Mesendoderm (in vitro differentiated cells): ENCODE measurements around the gene USP17L13. TPM values are rescaled to one million over a fixed set of nuclear protein-coding genes. Genes with fewer than 3 reads are reported as not detected.
"Not testable (repeated sequence)": the region's sequence is repeated elsewhere in the genome, so short reads cannot be mapped to it uniquely, and the experiment has no call there.

ENCODE experiments used
- DNase-seq: peaks from one replicate; pipeline ENCODE4 v3.0.0; 2013
- H2AK5ac ChIP-seq: 2 replicates; pipeline ENCODE4 v1.6.1; 2013; ENCODE audit warnings: low read length, inconsistent platforms
- H2BK120ac ChIP-seq: 2 replicates; pipeline ENCODE4 v1.6.1; 2013; ENCODE audit warnings: low read depth, mild to moderate bottlenecking, low read length, moderate library complexity, mixed read lengths
- H2BK15ac ChIP-seq: replicated peaks from 2 replicates; pipeline ENCODE4 v1.6.1; 2013; ENCODE audit warnings: low read depth, mild to moderate bottlenecking, moderate library complexity
- H2BK5ac ChIP-seq: 2 replicates; pipeline ENCODE4 v1.6.1; 2013; ENCODE audit warnings: low read length, inconsistent platforms
- H3K18ac ChIP-seq: 2 replicates; pipeline ENCODE4 v1.6.1; 2013; ENCODE audit warnings: mild to moderate bottlenecking, low read length, mixed read lengths
- H3K23ac ChIP-seq: one replicate; pipeline ENCODE4 v1.6.1; 2013; ENCODE audit warnings: low read length
- H3K27ac ChIP-seq: 2 replicates; pipeline ENCODE4 v1.5.1; 2013; ENCODE audit warnings: low read depth, mild to moderate bottlenecking, inconsistent platforms, low read length, moderate library complexity
- H3K27me3 ChIP-seq: 2 replicates; pipeline ENCODE4 v1.6.1; 2013; ENCODE audit warnings: low read length, control low read depth, mild to moderate bottlenecking, inconsistent platforms; ENCODE audit not compliant: insufficient read depth, poor library complexity
- H3K36me3 ChIP-seq: 2 replicates; pipeline ENCODE4 v1.6.1; 2013; ENCODE audit warnings: low read length, inconsistent platforms; ENCODE audit not compliant: control insufficient read depth, insufficient read depth
- H3K4ac ChIP-seq: one replicate; pipeline ENCODE4 v1.6.1; 2013; ENCODE audit warnings: low read depth, mild to moderate bottlenecking, low read length, moderate library complexity
- H3K4me1 ChIP-seq: 2 replicates; pipeline ENCODE4 v1.6.1; 2013; ENCODE audit warnings: low read depth, low read length, inconsistent platforms; ENCODE audit not compliant: control insufficient read depth
- H3K4me2 ChIP-seq: 2 replicates; pipeline ENCODE4 v1.6.1; 2013; ENCODE audit warnings: low read length
- H3K4me3 ChIP-seq: 2 replicates; pipeline ENCODE4 v1.5.1; 2013; ENCODE audit warnings: mild to moderate bottlenecking, low read length
- H3K56ac ChIP-seq: one replicate; pipeline ENCODE4 v1.6.1; 2013; ENCODE audit warnings: low read length
- H3K79me1 ChIP-seq: 2 replicates; pipeline ENCODE4 v1.6.1; 2013; ENCODE audit warnings: low read length, inconsistent platforms
- H3K79me2 ChIP-seq: 2 replicates; pipeline ENCODE4 v1.6.1; 2013; ENCODE audit warnings: mild to moderate bottlenecking, low read length; ENCODE audit not compliant: control insufficient read depth, insufficient read depth
- H3K9ac ChIP-seq: 2 replicates; pipeline ENCODE4 v1.6.1; 2013; ENCODE audit warnings: low read length, inconsistent platforms
- H4K5ac ChIP-seq: one replicate; pipeline ENCODE4 v1.6.1; 2013; ENCODE audit warnings: low read length
- H4K8ac ChIP-seq: one replicate; pipeline ENCODE4 v1.6.1; 2013; ENCODE audit warnings: low read depth, mild to moderate bottlenecking, control low read depth, low read length, moderate library complexity
- WGBS: extraction: QIAGEN DNeasy Blood & Tissue Kit; methylation state at CpG from one replicate; pipeline ENCODE4 v1.1.7; 2013; ENCODE audit warnings: low lambda C conversion rate, missing lambda C conversion rate; ENCODE audit not compliant: insufficient coverage; ENCODE audit errors: extremely low coverage; 5-methylcytosine and 5-hydroxymethylcytosine counted together
- polyA plus RNA-seq, 2 experiments: library from polyadenylated mRNA; stranded (reverse); fragments of 200-250 nt; gene quantifications; one replicate each; pipeline ENCODE4 v1.2.3, GENCODE V29; 2013

USP17L13 gene, protein sequence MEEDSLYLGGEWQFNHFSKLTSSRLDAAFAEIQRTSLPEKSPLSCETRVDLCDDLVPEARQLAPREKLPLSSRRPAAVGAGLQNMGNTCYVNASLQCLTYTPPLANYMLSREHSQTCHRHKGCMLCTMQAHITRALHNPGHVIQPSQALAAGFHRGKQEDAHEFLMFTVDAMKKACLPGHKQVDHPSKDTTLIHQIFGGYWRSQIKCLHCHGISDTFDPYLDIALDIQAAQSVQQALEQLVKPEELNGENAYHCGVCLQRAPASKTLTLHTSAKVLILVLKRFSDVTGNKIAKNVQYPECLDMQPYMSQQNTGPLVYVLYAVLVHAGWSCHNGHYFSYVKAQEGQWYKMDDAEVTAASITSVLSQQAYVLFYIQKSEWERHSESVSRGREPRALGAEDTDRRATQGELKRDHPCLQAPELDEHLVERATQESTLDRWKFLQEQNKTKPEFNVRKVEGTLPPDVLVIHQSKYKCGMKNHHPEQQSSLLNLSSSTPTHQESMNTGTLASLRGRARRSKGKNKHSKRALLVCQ
- polyA plus RNA-seq (2013, experiment 1 of 2): not detected
- polyA plus RNA-seq (2013, experiment 2 of 2): not detected

DNA sequence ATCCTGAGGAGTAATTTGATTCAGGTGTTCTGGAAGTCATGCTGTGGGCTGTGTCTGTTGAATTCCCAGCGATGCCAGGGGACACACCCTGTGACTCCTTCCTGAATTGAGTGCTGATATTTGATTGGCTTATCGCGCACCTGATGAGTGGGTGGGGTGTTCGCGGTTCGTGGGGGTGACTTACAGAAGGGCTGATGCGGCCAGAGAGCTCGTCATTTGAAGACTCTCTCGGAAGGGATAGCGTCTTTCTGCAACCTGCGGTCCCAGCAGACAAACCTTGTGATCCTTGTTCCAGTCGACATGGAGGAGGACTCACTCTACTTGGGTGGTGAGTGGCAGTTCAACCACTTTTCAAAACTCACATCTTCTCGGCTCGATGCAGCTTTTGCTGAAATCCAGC, at the start of gene USP17L13:
USP17L13 (plus strand) TSS at position 301 of the 400 bp plus-strand sequence; CDS start at position 301, 0 bp downstream.
- not testable (repeated sequence) for H2BK120ac ChIP-seq, H2BK15ac ChIP-seq, H4K5ac ChIP-seq, H3K4me1 ChIP-seq, H3K36me3 ChIP-seq, H3K18ac ChIP-seq, H3K27me3 ChIP-seq, H3K56ac ChIP-seq, H3K4ac ChIP-seq, H3K4me3 ChIP-seq, H3K9ac ChIP-seq, H3K4me2 ChIP-seq, H2AK5ac ChIP-seq, H3K27ac ChIP-seq, H3K79me1 ChIP-seq, H3K79me2 ChIP-seq, H3K23ac ChIP-seq, DNase-seq, H2BK5ac ChIP-seq, H4K8ac ChIP-seq
- no CpG with 5 or more reads among the region's 14 CpGs for WGBS

DNA sequence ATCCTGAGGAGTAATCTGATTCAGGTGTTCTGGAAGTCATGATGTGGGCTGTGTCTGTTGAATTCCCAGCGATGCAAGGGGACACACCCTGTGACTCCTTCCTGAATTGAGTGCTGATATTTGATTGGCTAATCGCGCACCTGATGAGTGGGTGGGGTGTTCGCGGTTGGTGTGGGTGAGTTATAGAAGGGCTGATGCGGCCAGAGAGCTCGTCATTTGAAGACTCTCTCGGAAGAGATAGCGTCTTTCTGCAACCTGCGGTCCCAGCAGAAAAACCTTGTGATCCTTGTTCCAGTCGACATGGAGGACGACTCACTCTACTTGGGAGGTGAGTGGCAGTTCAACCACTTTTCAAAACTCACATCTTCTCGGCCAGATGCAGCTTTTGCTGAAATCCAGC, 14.3 kb upstream of the USP17L13 start, which contains the start of gene USP17L10:
USP17L10 (plus strand) TSS at position 301 of the 400 bp plus-strand sequence; CDS start at position 301, 0 bp downstream.
- not testable (repeated sequence) for H3K79me1 ChIP-seq, H3K27me3 ChIP-seq, H2BK15ac ChIP-seq, H3K4me2 ChIP-seq, H3K79me2 ChIP-seq, H3K56ac ChIP-seq, H3K4me1 ChIP-seq, H4K8ac ChIP-seq, DNase-seq, H4K5ac ChIP-seq, H2BK5ac ChIP-seq, H3K9ac ChIP-seq, H3K23ac ChIP-seq, H2BK120ac ChIP-seq, H3K4me3 ChIP-seq, H3K4ac ChIP-seq, H2AK5ac ChIP-seq, H3K27ac ChIP-seq, H3K18ac ChIP-seq, H3K36me3 ChIP-seq
- no CpG with 5 or more reads among the region's 13 CpGs for WGBS

DNA sequence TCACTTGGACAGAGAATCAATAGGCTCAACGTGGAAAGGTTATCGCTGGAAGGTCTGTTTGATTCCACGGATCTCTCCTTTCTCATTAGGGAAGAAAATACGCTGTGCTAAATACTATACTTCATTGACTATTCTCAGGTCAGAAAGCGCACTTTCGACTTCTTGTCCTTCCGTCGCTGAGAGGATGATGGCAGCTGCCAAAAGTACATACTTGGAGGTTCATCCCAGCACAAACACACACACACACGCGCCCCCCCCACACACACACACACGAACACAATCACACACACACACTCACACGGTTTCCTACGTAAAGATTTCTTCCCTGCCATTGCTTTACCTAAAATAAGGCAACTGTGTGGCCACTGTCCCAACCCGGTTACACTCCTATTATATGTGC, 10.0 kb upstream of the USP17L13 start:
- WGBS: no CpG with 5 or more reads among the region's 14 CpGs

DNA sequence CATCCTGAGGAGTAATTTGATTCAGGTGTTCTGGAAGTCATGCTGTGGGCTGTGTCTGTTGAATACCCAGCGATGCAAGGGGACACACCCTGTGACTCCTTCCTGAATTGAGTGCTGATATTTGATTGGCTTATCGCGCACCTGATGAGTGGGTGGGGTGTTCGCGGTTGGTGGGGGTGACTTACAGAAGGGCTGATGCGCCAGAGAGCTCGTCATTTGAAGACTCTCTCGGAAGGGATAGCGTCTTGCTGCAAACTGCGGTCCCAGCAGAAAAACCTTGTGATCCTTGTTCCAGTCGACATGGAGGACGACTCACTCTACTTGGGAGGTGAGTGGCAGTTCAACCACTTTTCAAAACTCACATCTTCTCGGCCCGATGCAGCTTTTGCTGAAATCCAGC, 9.6 kb upstream of the USP17L13 start, which contains the start of gene USP17L11:
USP17L11 (plus strand) TSS at position 301 of the 400 bp plus-strand sequence; CDS start at position 301, 0 bp downstream.
- not testable (repeated sequence) for H3K9ac ChIP-seq, H3K18ac ChIP-seq, H3K79me2 ChIP-seq, H2BK15ac ChIP-seq, H3K56ac ChIP-seq, H3K4me1 ChIP-seq, H2BK120ac ChIP-seq, H3K4ac ChIP-seq, H3K27me3 ChIP-seq, H2BK5ac ChIP-seq, H3K4me2 ChIP-seq, H3K4me3 ChIP-seq, H4K5ac ChIP-seq, H3K36me3 ChIP-seq, H3K23ac ChIP-seq, H4K8ac ChIP-seq, DNase-seq, H2AK5ac ChIP-seq, H3K27ac ChIP-seq, H3K79me1 ChIP-seq
- WGBS: no CpG with 5 or more reads among the region's 14 CpGs

More for the DNA sequence above, 10.0 kb upstream of the USP17L13 start:
- not testable (repeated sequence) for H3K27ac ChIP-seq, H3K4me3 ChIP-seq, H3K4ac ChIP-seq, H3K79me2 ChIP-seq, H2AK5ac ChIP-seq, H2BK5ac ChIP-seq, H3K27me3 ChIP-seq, H3K4me2 ChIP-seq, H3K79me1 ChIP-seq, H2BK15ac ChIP-seq, H2BK120ac ChIP-seq, H4K8ac ChIP-seq, H3K4me1 ChIP-seq, H3K18ac ChIP-seq, H3K56ac ChIP-seq, H3K23ac ChIP-seq, DNase-seq, H3K9ac ChIP-seq, H3K36me3 ChIP-seq, H4K5ac ChIP-seq

DNA sequence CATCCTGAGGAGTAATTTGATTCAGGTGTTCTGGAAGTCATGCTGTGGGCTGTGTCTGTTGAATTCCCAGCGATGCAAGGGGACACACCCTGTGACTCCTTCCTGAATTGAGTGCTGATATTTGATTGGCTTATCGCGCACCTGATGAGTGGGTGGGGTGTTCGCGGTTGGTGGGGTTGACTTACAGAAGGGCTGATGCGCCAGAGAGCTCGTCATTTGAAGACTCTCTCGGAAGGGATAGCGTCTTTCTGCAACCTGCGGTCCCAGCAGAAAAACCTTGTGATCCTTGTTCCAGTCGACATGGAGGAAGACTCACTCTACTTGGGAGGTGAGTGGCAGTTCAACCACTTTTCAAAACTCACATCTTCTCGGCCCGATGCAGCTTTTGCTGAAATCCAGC, 4.8 kb upstream of the USP17L13 start, which contains the start of gene USP17L12:
USP17L12 (plus strand) TSS at position 301 of the 400 bp plus-strand sequence; CDS start at position 301, 0 bp downstream.
- H3K9ac ChIP-seq, H2BK5ac ChIP-seq, H2BK15ac ChIP-seq: not testable (repeated sequence)

More for the DNA sequence above, 4.8 kb upstream of the USP17L13 start, which contains the start of gene USP17L12:
- not testable (repeated sequence) for H3K79me2 ChIP-seq, H3K18ac ChIP-seq, H3K4me3 ChIP-seq, DNase-seq, H4K8ac ChIP-seq, H3K4me1 ChIP-seq, H3K79me1 ChIP-seq, H3K27ac ChIP-seq, H3K4ac ChIP-seq, H2BK120ac ChIP-seq, H4K5ac ChIP-seq, H3K27me3 ChIP-seq, H3K23ac ChIP-seq, H3K36me3 ChIP-seq, H3K4me2 ChIP-seq, H3K56ac ChIP-seq, H2AK5ac ChIP-seq
- no CpG with 5 or more reads among the region's 13 CpGs for WGBS
